HTR-8/SVneo (cell line): ENCODE data around the gene ZNF17.
"Not testable (repeated sequence)": the region's sequence is repeated elsewhere in the genome, so short reads cannot be mapped to it uniquely, and the experiment has no call there.

Experiments
- DNase-seq: peaks from one replicate; pipeline ENCODE4 v3.0.0; 2011; ENCODE audit warnings: low spot score, mixed read lengths; ENCODE audit not compliant: insufficient read length
- FAIRE-seq: peaks from 2 replicates; lab custom pipeline; 2011; peaks lifted over from hg19 to GRCh38; lab: Jason Lieb, UNC

ZNF17 gene

GRCh38 chr19:57410877-57411671 lies at the start of gene ZNF17:
Gene ZNF17, plus strand, starts transcription at chr19:57411161. Its CDS starts 2,455 bp downstream, at chr19:57413616.
- DNase-seq (peak; percentile 97), FAIRE-seq (peak; percentile 92)

GRCh38 chr19:57362419-57362818 lies 48.5 kb upstream of the ZNF17 start:
- no peak for FAIRE-seq
- DNase-seq = no peak

- FAIRE-seq = peak; percentile 99
These were observed 47.8 kb upstream of the ZNF17 start, which contains the start of the genes TRAPPC2B and ZNF547 for GRCh38 chr19:57362997-57363687. Gene TRAPPC2B, plus strand, starts transcription at chr19:57363551. Its CDS starts 1,283 bp downstream, at chr19:57364834. Gene ZNF547, plus strand, starts transcription at chr19:57363551. Its CDS starts 5,005 bp downstream, at chr19:57368556.

GRCh38 chr19:57363688-57364181 lies 47.2 kb upstream of the ZNF17 start:
- FAIRE-seq (no peak), DNase-seq (no peak)

More at GRCh38 chr19:57362997-57363687, 47.8 kb upstream of the ZNF17 start, which contains the start of the genes TRAPPC2B and ZNF547:
- DNase-seq = peak; percentile 94

GRCh38 chr19:57366776-57367175 lies 44.2 kb upstream of the ZNF17 start:
- FAIRE-seq = no peak

GRCh38 chr19:57374179-57374578 lies 36.8 kb upstream of the ZNF17 start:
- FAIRE-seq (no peak), DNase-seq (no peak)

More at GRCh38 chr19:57366776-57367175, 44.2 kb upstream of the ZNF17 start:
- DNase-seq = no peak

- not testable (repeated sequence) for FAIRE-seq, DNase-seq
These were observed 36.3 kb upstream of the ZNF17 start for GRCh38 chr19:57374647-57375046.

GRCh38 chr19:57376151-57376550 lies 34.8 kb upstream of the ZNF17 start:
- no peak for FAIRE-seq
- no peak for DNase-seq

- no peak for FAIRE-seq
- no peak for DNase-seq
These were observed 33.3 kb upstream of the ZNF17 start for GRCh38 chr19:57377498-57378146.

- no peak for DNase-seq
These were observed 30.0 kb upstream of the ZNF17 start for GRCh38 chr19:57380923-57381322.

GRCh38 chr19:57382806-57383488 lies 28.0 kb upstream of the ZNF17 start:
- DNase-seq (no peak), FAIRE-seq (no peak)

More at GRCh38 chr19:57380923-57381322, 30.0 kb upstream of the ZNF17 start:
- FAIRE-seq = no peak

- DNase-seq (no peak), FAIRE-seq (no peak)
These were observed 21.7 kb upstream of the ZNF17 start for GRCh38 chr19:57389194-57389729.

- FAIRE-seq = peak; percentile 97
- DNase-seq = peak; percentile 96
These were observed 21.0 kb upstream of the ZNF17 start, which contains the start of gene ZNF548 for GRCh38 chr19:57389730-57390598. Gene ZNF548, plus strand, starts transcription at chr19:57389854. Its CDS starts 246 bp downstream, at chr19:57390100.

GRCh38 chr19:57395710-57396109 lies 15.3 kb upstream of the ZNF17 start:
- DNase-seq = no peak
- no peak for FAIRE-seq

GRCh38 chr19:57398868-57399267 lies 12.1 kb upstream of the ZNF17 start:
- no peak for FAIRE-seq

GRCh38 chr19:57403737-57404563 lies 7.0 kb upstream of the ZNF17 start:
- DNase-seq (no peak), FAIRE-seq (peak; percentile 40)

More at GRCh38 chr19:57398868-57399267, 12.1 kb upstream of the ZNF17 start:
- no peak for DNase-seq

GRCh38 chr19:57406516-57407123 lies 4.3 kb upstream of the ZNF17 start:
- peak; percentile 51 for DNase-seq

More at GRCh38 chr19:57406516-57407123, 4.3 kb upstream of the ZNF17 start:
- FAIRE-seq = peak; percentile 58
